Measurements from ENCODE around the gene PRKCH. TPM values are rescaled to one million over a fixed set of nuclear protein-coding genes. Genes with fewer than 3 reads are reported as not detected.

The PRKCH gene
- total and polyA plus RNA-seq, 3 experiments from 2014 or later: 165 to 369 (median 166) TPM

DNA sequence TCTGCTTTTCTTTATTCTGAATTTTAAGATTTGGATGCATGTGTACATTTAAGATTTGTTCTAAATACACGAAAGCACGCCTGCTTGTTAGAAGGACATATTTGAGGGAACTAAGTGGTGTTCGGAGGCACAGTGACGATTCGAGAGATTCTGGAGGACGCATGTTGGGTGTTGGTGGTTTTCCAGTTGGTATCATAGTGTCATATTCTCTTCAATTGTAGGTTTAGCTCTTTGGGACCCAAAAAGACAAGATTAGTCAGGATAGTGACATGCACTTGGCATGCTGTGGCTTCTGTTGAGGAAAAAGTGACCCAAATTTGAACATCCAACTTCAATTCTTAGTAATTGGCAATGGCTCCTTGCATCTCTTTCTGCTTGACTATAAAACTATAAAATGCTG lies 30.1 kb downstream of the PRKCH start:
- no peak overlapping the region for H3K27ac ChIP-seq (ENCODE audit: low read depth, low read length)
- H3K4me1 Mint-ChIP-seq: peaks cover 89 to 100% (median 100%) of the 10 kb centered on the region in 3 donors
- H3K4me1 ChIP-seq (ENCODE audit: insufficient read depth, low read length): peaks cover 99% of the 10 kb centered on the region
- no peaks in the 10 kb centered on the region for H3K27me3 Mint-ChIP-seq
- peak overlapping the region; percentile 30 for H3K4me3 ChIP-seq (ENCODE audit: low read length)
- ChIA-PET POLR2A (interaction anchor here (1.4 to 1.9 kb wide), 3 partner anchors 14 to 29 kb away, joined by 3 to 5 read pairs (median 5); no protein-coding TSS in a partner anchor), CTCF (interaction anchor here (0.9 to 1.8 kb wide), 3 partner anchors 11 to 44 kb away, joined by 3 to 7 read pairs (median 5); no protein-coding TSS in a partner anchor)
- peak overlapping the region; percentile 96 to 99 (median 97) for H3K27ac Mint-ChIP-seq
- H3K9me3 ChIP-seq (ENCODE audit: low read length): no peaks in the 10 kb centered on the region
- no peak for DNase-seq
- H3K4me3 Mint-ChIP-seq: peak overlapping the region; percentile 52 to 90 (median 82)
- no peaks in the 10 kb centered on the region for H3K9me3 Mint-ChIP-seq
- no peaks in the 10 kb centered on the region for H3K27me3 ChIP-seq (ENCODE audit: insufficient read depth, low read length, poor library complexity, severe bottlenecking)
- H3K36me3 ChIP-seq (ENCODE audit: insufficient read depth, low read length): no peaks in the 10 kb centered on the region
- H3K36me3 Mint-ChIP-seq: peaks cover 0 to 37% (median 10%) of the 10 kb centered on the region in 3 donors

GRCh38 chr14:61355892-61356325 lies 34.5 kb downstream of the PRKCH start:
- no peaks in the 10 kb centered on the region for H3K27me3 Mint-ChIP-seq
- H3K9me3 ChIP-seq (ENCODE audit: low read length): no peaks in the 10 kb centered on the region
- peaks cover 92 to 100% (median 93%) of the 10 kb centered on the region in 3 donors for H3K4me1 Mint-ChIP-seq
- peaks cover 0 to 55% (median 22%) of the 10 kb centered on the region in 3 donors for H3K36me3 Mint-ChIP-seq
- ChIA-PET POLR2A (interaction anchor here (0.8 kb wide), 1 partner anchor 34 kb away, joined by 3 read pairs; no protein-coding TSS in a partner anchor), CTCF (interaction anchor here (1.2 kb wide), 1 partner anchor 10 kb away, joined by 4 read pairs; no protein-coding TSS in a partner anchor)
- peaks cover 98% of the 10 kb centered on the region for H3K4me1 ChIP-seq (ENCODE audit: insufficient read depth, low read length)
- H3K4me3 Mint-ChIP-seq: peak overlapping the region; percentile 19 to 83 (median 74)
- H3K4me3 ChIP-seq (ENCODE audit: low read length): peak overlapping the region; percentile 9
- H3K9me3 Mint-ChIP-seq: no peaks in the 10 kb centered on the region
- DNase-seq: peak in 1 of 5 donors; percentile 68
- no peak overlapping the region for H3K27ac ChIP-seq (ENCODE audit: low read depth, low read length)
- no peaks in the 10 kb centered on the region for H3K36me3 ChIP-seq (ENCODE audit: insufficient read depth, low read length)
- peak overlapping the region; percentile 78 to 94 (median 90) for H3K27ac Mint-ChIP-seq
- H3K27me3 ChIP-seq (ENCODE audit: insufficient read depth, low read length, poor library complexity, severe bottlenecking): no peaks in the 10 kb centered on the region

DNA sequence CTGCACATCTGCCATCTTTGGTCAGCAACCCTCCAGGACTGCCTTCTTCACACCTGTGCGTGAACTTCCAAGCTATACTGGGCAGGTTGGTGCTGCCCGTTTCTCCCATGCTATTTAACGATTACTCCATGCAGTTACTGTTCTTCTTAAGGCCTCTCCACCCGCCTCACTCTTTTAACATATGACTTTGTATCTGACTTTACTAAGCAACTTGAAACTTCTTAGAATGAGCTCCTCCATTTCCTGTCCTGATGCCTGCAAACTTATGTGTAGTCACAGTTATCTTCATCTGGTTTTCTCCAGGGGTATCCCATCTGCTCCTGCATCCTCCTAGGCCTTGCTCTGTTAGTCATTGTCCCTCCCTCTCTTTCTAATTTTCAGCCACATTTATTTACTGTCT lies 35.7 kb downstream of the PRKCH start:
- Histone ChIP-seq H3K9me3 (ENCODE audit: low read length) (no peaks in the 10 kb centered on the region), H3K36me3 (ENCODE audit: insufficient read depth, low read length) (no peaks in the 10 kb centered on the region), H3K27me3 (ENCODE audit: insufficient read depth, low read length, poor library complexity, severe bottlenecking) (no peaks in the 10 kb centered on the region), H3K27ac (ENCODE audit: low read depth, low read length) (no peak overlapping the region), H3K4me1 (ENCODE audit: insufficient read depth, low read length) (peaks cover 98% of the 10 kb centered on the region), H3K4me3 (ENCODE audit: low read length) (peak overlapping the region; percentile 2)
- Mint-ChIP-seq H3K9me3 (no peaks in the 10 kb centered on the region), H3K4me1 (peaks cover 81 to 96% (median 87%) of the 10 kb centered on the region in 3 donors), H3K27ac (peak overlapping the region; percentile 21 to 93 (median 88)), H3K4me3 (peak overlapping the region; percentile 53 to 76 (median 69)), H3K36me3 (peaks cover 0 to 59% (median 23%) of the 10 kb centered on the region in 3 donors), H3K27me3 (no peaks in the 10 kb centered on the region)
- DNase-seq: no peak
- CTCF ChIA-PET: interaction anchor here (1.2 to 1.3 kb wide), 2 partner anchors 11 to 26 kb away, joined by 4 read pairs; no protein-coding TSS in a partner anchor
- POLR2A ChIA-PET: interaction anchor here (0.7 to 1.3 kb wide), 4 partner anchors 9 to 43 kb away, joined by 3 to 5 read pairs (median 4); no protein-coding TSS in a partner anchor

DNA sequence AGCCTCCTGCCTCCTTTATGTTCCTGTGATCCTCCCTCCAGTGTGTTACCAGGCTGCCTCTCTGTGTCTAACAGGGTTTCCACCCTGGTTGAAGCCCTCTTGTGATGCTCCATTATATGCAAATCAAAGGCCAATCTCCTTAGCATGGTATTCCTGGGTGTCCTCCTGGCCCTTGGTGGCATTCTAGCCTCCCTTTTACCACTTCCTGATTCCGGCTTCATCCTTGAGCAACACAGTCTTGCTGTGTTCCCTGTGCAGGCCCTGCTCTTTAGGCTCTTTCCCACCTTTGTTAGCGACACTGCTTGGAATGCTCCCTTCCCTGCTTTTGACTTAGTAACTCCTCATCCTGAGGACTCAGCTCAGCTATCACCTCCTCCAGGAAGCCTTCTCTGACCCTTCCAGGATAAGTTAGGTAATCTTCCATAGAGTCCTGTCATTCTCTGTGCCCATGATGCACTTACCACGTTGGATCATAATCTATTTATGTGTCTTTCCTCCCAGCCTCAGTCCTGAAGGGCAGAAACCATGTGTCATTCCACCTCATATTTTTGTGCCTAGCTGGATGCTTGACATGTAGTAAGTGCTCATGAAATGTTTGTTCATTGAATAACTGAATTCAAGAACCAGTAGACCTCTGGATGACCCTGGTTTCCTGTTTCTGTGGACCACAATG lies 37.3 kb downstream of the PRKCH start:
- peak overlapping the region; percentile 51 to 76 (median 74) for H3K4me3 Mint-ChIP-seq
- CTCF ChIA-PET: interaction anchor here (1.0 kb wide), 2 partner anchors 26 to 28 kb away, joined by 3 to 4 read pairs; no protein-coding TSS in a partner anchor

DNA sequence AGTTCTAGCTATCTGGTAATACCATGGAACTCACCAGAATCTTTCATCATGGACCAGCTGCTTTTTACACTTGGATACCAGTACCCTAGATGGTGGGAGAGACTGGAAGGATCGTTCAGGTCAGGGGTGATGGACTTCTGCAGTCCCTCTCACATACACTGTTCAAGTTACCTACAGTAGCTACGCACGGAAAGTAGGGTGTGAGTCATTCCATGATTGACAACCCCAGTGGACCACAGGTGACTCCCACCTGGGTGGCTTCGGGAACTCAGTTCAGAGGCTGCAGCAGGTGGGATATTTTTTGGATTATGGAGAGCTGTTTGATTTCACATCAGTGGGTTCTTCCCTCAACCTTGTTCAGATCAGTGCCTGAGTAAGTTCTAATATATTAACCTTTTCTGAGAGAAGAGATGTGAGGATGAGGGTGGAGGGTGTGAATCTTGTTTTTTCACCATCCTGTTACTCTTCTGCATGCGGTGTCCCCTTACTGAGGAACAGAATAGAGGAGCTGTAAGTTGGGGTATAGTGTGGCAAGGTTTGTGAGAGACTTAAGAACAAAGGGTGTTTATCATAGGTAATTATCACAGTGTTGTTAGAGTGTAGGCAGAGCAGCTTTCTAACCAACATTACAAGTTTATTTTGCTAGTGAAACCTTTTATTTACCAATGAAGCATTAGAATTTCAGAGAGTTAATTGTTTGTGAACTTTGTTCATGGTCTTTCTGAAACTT lies 39.6 kb downstream of the PRKCH start:
- H3K4me1 Mint-ChIP-seq: peaks cover 43 to 57% (median 57%) of the 10 kb centered on the region in 3 donors
- H3K27me3 Mint-ChIP-seq: no peaks in the 10 kb centered on the region
- Histone ChIP-seq H3K36me3 (ENCODE audit: insufficient read depth, low read length) (no peaks in the 10 kb centered on the region), H3K4me1 (ENCODE audit: insufficient read depth, low read length) (peaks cover 96% of the 10 kb centered on the region), H3K27ac (ENCODE audit: low read depth, low read length) (no peak overlapping the region), H3K4me3 (ENCODE audit: low read length) (peak overlapping the region; percentile 32), H3K9me3 (ENCODE audit: low read length) (no peaks in the 10 kb centered on the region), H3K27me3 (ENCODE audit: insufficient read depth, low read length, poor library complexity, severe bottlenecking) (no peaks in the 10 kb centered on the region)
- peak overlapping the region; percentile 72 to 94 (median 84) for H3K27ac Mint-ChIP-seq
- DNase-seq: no peak
- peak overlapping the region; percentile 33 to 88 (median 72) for H3K4me3 Mint-ChIP-seq
- H3K36me3 Mint-ChIP-seq: peaks cover 0 to 47% (median 17%) of the 10 kb centered on the region in 3 donors
- POLR2A ChIA-PET: interaction anchor here (0.9 to 1.3 kb wide), 7 partner anchors 11 to 34 kb away, joined by 3 to 6 read pairs (median 3); no protein-coding TSS in a partner anchor
- no peaks in the 10 kb centered on the region for H3K9me3 Mint-ChIP-seq
- CTCF ChIA-PET: interaction anchor here (0.8 to 2.8 kb wide), 3 partner anchors 8 to 21 kb away, joined by 3 to 10 read pairs (median 8); no protein-coding TSS in a partner anchor

More for the DNA sequence above, 37.3 kb downstream of the PRKCH start:
- Histone ChIP-seq H3K4me1 (ENCODE audit: insufficient read depth, low read length) (peaks cover 98% of the 10 kb centered on the region), H3K9me3 (ENCODE audit: low read length) (no peaks in the 10 kb centered on the region), H3K36me3 (ENCODE audit: insufficient read depth, low read length) (no peaks in the 10 kb centered on the region), H3K27ac (ENCODE audit: low read depth, low read length) (no peak overlapping the region), H3K27me3 (ENCODE audit: insufficient read depth, low read length, poor library complexity, severe bottlenecking) (no peaks in the 10 kb centered on the region), H3K4me3 (ENCODE audit: low read length) (no peak overlapping the region)
- peak overlapping the region; percentile 78 to 93 (median 90) for H3K27ac Mint-ChIP-seq
- POLR2A ChIA-PET: no interaction called here
- H3K27me3 Mint-ChIP-seq: no peaks in the 10 kb centered on the region
- H3K36me3 Mint-ChIP-seq: peaks cover 0 to 56% (median 23%) of the 10 kb centered on the region in 3 donors
- no peak for DNase-seq
- H3K9me3 Mint-ChIP-seq: no peaks in the 10 kb centered on the region
- peaks cover 65 to 80% (median 77%) of the 10 kb centered on the region in 3 donors for H3K4me1 Mint-ChIP-seq

DNA sequence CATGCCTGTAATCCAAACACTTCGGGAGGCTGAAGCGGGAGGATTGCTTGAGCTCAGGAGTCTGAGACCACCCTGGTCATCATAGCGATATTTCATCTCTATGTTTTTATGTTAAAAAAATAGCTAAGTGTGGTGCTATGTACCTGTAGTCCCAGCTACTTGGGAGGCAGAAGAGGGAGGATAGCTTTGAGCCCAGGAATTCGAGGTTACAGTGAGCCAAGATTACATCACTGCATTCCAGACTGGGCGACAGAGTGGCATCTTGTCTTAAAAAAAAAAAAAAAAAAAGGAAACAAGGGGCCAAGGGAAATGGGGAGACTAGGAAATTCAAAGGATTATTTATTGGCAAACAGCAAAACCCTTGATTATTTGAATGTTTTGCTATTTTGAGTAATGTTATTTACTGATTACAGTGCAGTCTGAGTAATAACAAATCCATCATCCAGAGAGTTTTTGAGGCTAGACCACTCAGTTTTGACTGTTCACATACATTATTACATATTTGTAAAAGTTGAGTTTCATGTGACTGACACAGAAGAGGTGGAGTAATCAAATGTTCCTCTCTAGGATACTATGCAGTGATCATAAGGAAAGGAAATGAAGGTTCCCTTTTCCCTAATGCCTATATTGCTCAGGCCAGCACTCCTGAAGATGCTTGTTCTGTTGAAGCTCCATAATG lies 40.8 kb downstream of the PRKCH start:
- CTCF ChIA-PET: interaction anchor here (1.1 to 2.8 kb wide), 4 partner anchors 12 to 20 kb away, joined by 4 to 10 read pairs (median 8); no protein-coding TSS in a partner anchor
- Mint-ChIP-seq H3K9me3 (no peaks in the 10 kb centered on the region), H3K36me3 (peaks cover 0 to 40% (median 15%) of the 10 kb centered on the region in 3 donors), H3K27me3 (no peaks in the 10 kb centered on the region), H3K27ac (peak overlapping the region in 3 of 8 donors; percentile 13 to 48 (median 15)), H3K4me1 (peaks cover 30 to 45% (median 45%) of the 10 kb centered on the region in 3 donors), H3K4me3 (peak overlapping the region in 3 of 7 donors; percentile 10 to 21 (median 13))
- no peaks in the 10 kb centered on the region for H3K27me3 ChIP-seq (ENCODE audit: insufficient read depth, low read length, poor library complexity, severe bottlenecking)
- no peaks in the 10 kb centered on the region for H3K9me3 ChIP-seq (ENCODE audit: low read length)
- H3K4me1 ChIP-seq (ENCODE audit: insufficient read depth, low read length): peaks cover 96% of the 10 kb centered on the region
- POLR2A ChIA-PET: interaction anchor here (0.6 to 1.1 kb wide), 3 partner anchors 20 to 41 kb away, joined by 3 to 6 read pairs (median 3); no protein-coding TSS in a partner anchor
- no peak overlapping the region for H3K27ac ChIP-seq (ENCODE audit: low read depth, low read length)
- H3K4me3 ChIP-seq (ENCODE audit: low read length): no peak overlapping the region
- no peak for DNase-seq
- H3K36me3 ChIP-seq (ENCODE audit: insufficient read depth, low read length): no peaks in the 10 kb centered on the region

GRCh38 chr14:61364243-61364642 lies 42.9 kb downstream of the PRKCH start:
- H3K27ac ChIP-seq (ENCODE audit: low read depth, low read length): no peak overlapping the region
- Mint-ChIP-seq H3K4me3 (no peak overlapping the region), H3K36me3 (peaks cover 0 to 26% (median 8%) of the 10 kb centered on the region in 3 donors), H3K4me1 (peaks cover 10 to 25% (median 24%) of the 10 kb centered on the region in 3 donors), H3K9me3 (no peaks in the 10 kb centered on the region), H3K27ac (no peak overlapping the region), H3K27me3 (no peaks in the 10 kb centered on the region)
- no peak for DNase-seq
- H3K9me3 ChIP-seq (ENCODE audit: low read length): no peaks in the 10 kb centered on the region
- no peak overlapping the region for H3K4me3 ChIP-seq (ENCODE audit: low read length)
- ChIA-PET CTCF (no interaction called here), POLR2A (no interaction called here)
- no peaks in the 10 kb centered on the region for H3K27me3 ChIP-seq (ENCODE audit: insufficient read depth, low read length, poor library complexity, severe bottlenecking)
- H3K36me3 ChIP-seq (ENCODE audit: insufficient read depth, low read length): no peaks in the 10 kb centered on the region
- H3K4me1 ChIP-seq (ENCODE audit: insufficient read depth, low read length): peaks cover 96% of the 10 kb centered on the region
